Renal cortical epithelial cell (primary cell): Measurements from ENCODE around the gene TMEM61. TPM values are rescaled to one million over a fixed set of nuclear protein-coding genes. Genes with fewer than 3 reads are reported as not detected.
A peak's percentile ranks its signal among the peaks of the same experiment; 100 is the strongest.

ENCODE experiments used
- DNase-seq: peaks from one replicate; pipeline ENCODE4 v3.0.0-alpha.2; 2011; ENCODE audit warnings: low read depth
- total RNA-seq: library from RNA; depleted of rRNA; stranded (reverse); fragments of >200 nt; gene quantifications from 2 replicates; pipeline ENCODE4 v1.2.3, GENCODE V29; 2014

TMEM61 gene
- total RNA-seq, 1 donor from 2014 or later = 0.35 TPM

DNA sequence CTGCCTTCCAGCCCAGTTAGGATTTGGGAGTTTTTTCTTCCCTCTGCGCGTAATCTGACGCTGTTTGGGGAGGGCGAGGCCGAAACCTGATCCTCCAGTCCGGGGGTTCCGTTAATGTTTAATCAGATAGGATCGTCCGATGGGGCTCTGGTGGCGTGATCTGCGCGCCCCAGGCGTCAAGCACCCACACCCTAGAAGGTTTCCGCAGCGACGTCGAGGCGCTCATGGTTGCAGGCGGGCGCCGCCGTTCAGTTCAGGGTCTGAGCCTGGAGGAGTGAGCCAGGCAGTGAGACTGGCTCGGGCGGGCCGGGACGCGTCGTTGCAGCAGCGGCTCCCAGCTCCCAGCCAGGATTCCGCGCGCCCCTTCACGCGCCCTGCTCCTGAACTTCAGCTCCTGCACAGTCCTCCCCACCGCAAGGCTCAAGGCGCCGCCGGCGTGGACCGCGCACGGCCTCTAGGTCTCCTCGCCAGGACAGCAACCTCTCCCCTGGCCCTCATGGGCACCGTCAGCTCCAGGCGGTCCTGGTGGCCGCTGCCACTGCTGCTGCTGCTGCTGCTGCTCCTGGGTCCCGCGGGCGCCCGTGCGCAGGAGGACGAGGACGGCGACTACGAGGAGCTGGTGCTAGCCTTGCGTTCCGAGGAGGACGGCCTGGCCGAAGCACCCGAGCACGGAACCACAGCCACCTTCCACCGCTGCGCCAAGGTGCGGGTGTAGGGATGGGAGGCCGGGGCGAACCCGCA lies 59.1 kb downstream of the TMEM61 start, which contains the start of gene PCSK9:
Gene PCSK9 (plus strand): TSS at position 207 of the 741 bp plus-strand sequence. CDS start 290 bp downstream, at position 497.
- peak; percentile 50 for DNase-seq

GRCh38 chr1:55040083-55040932 lies 59.9 kb downstream of the TMEM61 start:
- DNase-seq = no peak

GRCh38 chr1:55040933-55041494 lies 60.6 kb downstream of the TMEM61 start:
- DNase-seq = no peak

- no peak for DNase-seq
Observed at GRCh38 chr1:55041613-55042012, 61.2 kb downstream of the TMEM61 start.

Other genes with a start within 250 kb of the TMEM61 start
- gene PARS2, start 216.1 kb upstream of the TMEM61 start, total RNA-seq = 4.5 and 9.2 TPM in 2 replicates
- gene TTC22, start 179.3 kb upstream of the TMEM61 start, total RNA-seq = 6.9 and 10.3 TPM in 2 replicates
- 383 and 608 TPM in 2 replicates for gene DHCR24, start 93.4 kb upstream of the TMEM61 start, total RNA-seq
- gene BSND, start 18.3 kb downstream of the TMEM61 start, total RNA-seq = 0.45 TPM in 1 of 2 replicates, not detected in the other
- 1.1 and 17.5 TPM in 2 replicates for gene PCSK9, start 58.9 kb downstream of the TMEM61 start, total RNA-seq
- 44.8 and 79.9 TPM in 2 replicates for gene USP24, start 234.7 kb downstream of the TMEM61 start, total RNA-seq